ENCODE measurements around the gene C2orf15.
"Not testable (repeated sequence)": the region's sequence is repeated elsewhere in the genome, so short reads cannot be mapped to it uniquely, and the experiment has no call there.

The C2orf15 gene

GRCh38 chr2:99184811-99185210 lies 43.3 kb downstream of the C2orf15 start:
- DNase-seq, result no peak
- H4K8ac ChIP-seq (ENCODE audit: low read depth, low read length), result no peak overlapping the region
- peaks cover 30% of the 10 kb centered on the region for H3K79me2 ChIP-seq (ENCODE audit: control insufficient read depth, insufficient read depth, low read length)
- no peak overlapping the region for H2AK5ac ChIP-seq (ENCODE audit: low read length)
- H3K23ac ChIP-seq (ENCODE audit: low read length), result no peak overlapping the region
- H3K18ac ChIP-seq (ENCODE audit: low read length), result no peak overlapping the region
- WGBS (ENCODE audit: extremely low coverage, insufficient coverage, low lambda C conversion rate), result no CpG with 5 or more reads among the region's 6 CpGs
- no peak overlapping the region for H2BK120ac ChIP-seq (ENCODE audit: low read depth, low read length)
- no peak overlapping the region for H3K4ac ChIP-seq (ENCODE audit: low read depth, low read length)
- no peak overlapping the region for H2BK5ac ChIP-seq (ENCODE audit: low read length)
- no peak overlapping the region for H3K56ac ChIP-seq (ENCODE audit: low read length)
- H3K4me3 ChIP-seq (ENCODE audit: low read length), result no peak overlapping the region
- H3K4me2 ChIP-seq (ENCODE audit: low read length), result no peak overlapping the region
- H3K27ac ChIP-seq (ENCODE audit: low read depth, low read length), result no peak overlapping the region
- H2BK15ac ChIP-seq (replicated peaks; ENCODE audit: low read depth), result no peak overlapping the region
- H3K9ac ChIP-seq (ENCODE audit: low read length), result no peak overlapping the region
- H3K79me1 ChIP-seq (ENCODE audit: low read length), result peaks cover 10% of the 10 kb centered on the region
- H4K5ac ChIP-seq (ENCODE audit: low read length), result no peak overlapping the region
- no peaks in the 10 kb centered on the region for H3K27me3 ChIP-seq (ENCODE audit: insufficient read depth, low read length, poor library complexity)
- no peaks in the 10 kb centered on the region for H3K4me1 ChIP-seq (ENCODE audit: control insufficient read depth, low read depth, low read length)
- peaks cover 3% of the 10 kb centered on the region for H3K36me3 ChIP-seq (ENCODE audit: control insufficient read depth, insufficient read depth, low read length)

GRCh38 chr2:99187011-99187410 lies 45.5 kb downstream of the C2orf15 start:
- Histone ChIP-seq H3K79me2 (ENCODE audit: control insufficient read depth, insufficient read depth, low read length) (peaks cover 25% of the 10 kb centered on the region), H2BK120ac (ENCODE audit: low read depth, low read length) (no peak overlapping the region), H2BK15ac (replicated peaks; ENCODE audit: low read depth) (no peak overlapping the region), H3K18ac (ENCODE audit: low read length) (no peak overlapping the region), H4K5ac (ENCODE audit: low read length) (no peak overlapping the region), H3K27ac (ENCODE audit: low read depth, low read length) (no peak overlapping the region), H2BK5ac (ENCODE audit: low read length) (no peak overlapping the region), H4K8ac (ENCODE audit: low read depth, low read length) (no peak overlapping the region), H3K4me1 (ENCODE audit: control insufficient read depth, low read depth, low read length) (no peaks in the 10 kb centered on the region), H3K27me3 (ENCODE audit: insufficient read depth, low read length, poor library complexity) (no peaks in the 10 kb centered on the region), H2AK5ac (ENCODE audit: low read length) (no peak overlapping the region), H3K79me1 (ENCODE audit: low read length) (peaks cover 10% of the 10 kb centered on the region), H3K36me3 (ENCODE audit: control insufficient read depth, insufficient read depth, low read length) (peaks cover 3% of the 10 kb centered on the region), H3K56ac (ENCODE audit: low read length) (no peak overlapping the region), H3K4ac (ENCODE audit: low read depth, low read length) (no peak overlapping the region), H3K4me2 (ENCODE audit: low read length) (no peak overlapping the region), H3K4me3 (ENCODE audit: low read length) (no peak overlapping the region), H3K23ac (ENCODE audit: low read length) (no peak overlapping the region), H3K9ac (ENCODE audit: low read length) (no peak overlapping the region)
- DNase-seq, result no peak

- no peaks in the 10 kb centered on the region for H3K27me3 ChIP-seq (ENCODE audit: insufficient read depth, low read length, poor library complexity)
- H3K4ac ChIP-seq (ENCODE audit: low read depth, low read length), result no peak overlapping the region
- no peak overlapping the region for H3K27ac ChIP-seq (ENCODE audit: low read depth, low read length)
- no peak overlapping the region for H4K5ac ChIP-seq (ENCODE audit: low read length)
- H3K18ac ChIP-seq (ENCODE audit: low read length), result no peak overlapping the region
- no CpG with 5 or more reads among the region's 3 CpGs for WGBS (ENCODE audit: extremely low coverage, insufficient coverage, low lambda C conversion rate)
- H3K36me3 ChIP-seq (ENCODE audit: control insufficient read depth, insufficient read depth, low read length), result peaks cover 3% of the 10 kb centered on the region
- H3K4me3 ChIP-seq (ENCODE audit: low read length), result no peak overlapping the region
- no peak for DNase-seq
- no peak overlapping the region for H3K4me2 ChIP-seq (ENCODE audit: low read length)
- H2AK5ac ChIP-seq (ENCODE audit: low read length), result no peak overlapping the region
- peaks cover 15% of the 10 kb centered on the region for H3K79me2 ChIP-seq (ENCODE audit: control insufficient read depth, insufficient read depth, low read length)
- H2BK120ac ChIP-seq (ENCODE audit: low read depth, low read length), result no peak overlapping the region
- H2BK5ac ChIP-seq (ENCODE audit: low read length), result no peak overlapping the region
- no peak overlapping the region for H2BK15ac ChIP-seq (replicated peaks; ENCODE audit: low read depth)
- H3K23ac ChIP-seq (ENCODE audit: low read length), result no peak overlapping the region
- H3K56ac ChIP-seq (ENCODE audit: low read length), result no peak overlapping the region
- H4K8ac ChIP-seq (ENCODE audit: low read depth, low read length), result no peak overlapping the region
- no peak overlapping the region for H3K9ac ChIP-seq (ENCODE audit: low read length)
- H3K4me1 ChIP-seq (ENCODE audit: control insufficient read depth, low read depth, low read length), result no peaks in the 10 kb centered on the region
- H3K79me1 ChIP-seq (ENCODE audit: low read length), result peaks cover 8% of the 10 kb centered on the region
Measured at GRCh38 chr2:99188357-99188756, 46.9 kb downstream of the C2orf15 start.

GRCh38 chr2:99190548-99190947 lies 49.0 kb downstream of the C2orf15 start:
- H3K4me3 ChIP-seq (ENCODE audit: low read length), result no peak overlapping the region
- H3K18ac ChIP-seq (ENCODE audit: low read length), result no peak overlapping the region
- H3K27ac ChIP-seq (ENCODE audit: low read depth, low read length), result no peak overlapping the region
- no CpG with 5 or more reads among the region's 1 CpG for WGBS (ENCODE audit: extremely low coverage, insufficient coverage, low lambda C conversion rate)
- H3K4me2 ChIP-seq (ENCODE audit: low read length), result no peak overlapping the region
- H2AK5ac ChIP-seq (ENCODE audit: low read length), result no peak overlapping the region
- H3K79me2 ChIP-seq (ENCODE audit: control insufficient read depth, insufficient read depth, low read length), result peaks cover 4% of the 10 kb centered on the region
- H4K8ac ChIP-seq (ENCODE audit: low read depth, low read length), result no peak overlapping the region
- H2BK120ac ChIP-seq (ENCODE audit: low read depth, low read length), result no peak overlapping the region
- H3K56ac ChIP-seq (ENCODE audit: low read length), result no peak overlapping the region
- H3K79me1 ChIP-seq (ENCODE audit: low read length), result peaks cover 5% of the 10 kb centered on the region
- H3K4ac ChIP-seq (ENCODE audit: low read depth, low read length), result no peak overlapping the region
- H4K5ac ChIP-seq (ENCODE audit: low read length), result no peak overlapping the region
- peaks cover 5% of the 10 kb centered on the region for H3K36me3 ChIP-seq (ENCODE audit: control insufficient read depth, insufficient read depth, low read length)
- no peaks in the 10 kb centered on the region for H3K27me3 ChIP-seq (ENCODE audit: insufficient read depth, low read length, poor library complexity)
- DNase-seq, result peak; percentile 17
- H2BK5ac ChIP-seq (ENCODE audit: low read length), result no peak overlapping the region
- no peaks in the 10 kb centered on the region for H3K4me1 ChIP-seq (ENCODE audit: control insufficient read depth, low read depth, low read length)
- H3K9ac ChIP-seq (ENCODE audit: low read length), result no peak overlapping the region
- H3K23ac ChIP-seq (ENCODE audit: low read length), result no peak overlapping the region
- no peak overlapping the region for H2BK15ac ChIP-seq (replicated peaks; ENCODE audit: low read depth)

DNA sequence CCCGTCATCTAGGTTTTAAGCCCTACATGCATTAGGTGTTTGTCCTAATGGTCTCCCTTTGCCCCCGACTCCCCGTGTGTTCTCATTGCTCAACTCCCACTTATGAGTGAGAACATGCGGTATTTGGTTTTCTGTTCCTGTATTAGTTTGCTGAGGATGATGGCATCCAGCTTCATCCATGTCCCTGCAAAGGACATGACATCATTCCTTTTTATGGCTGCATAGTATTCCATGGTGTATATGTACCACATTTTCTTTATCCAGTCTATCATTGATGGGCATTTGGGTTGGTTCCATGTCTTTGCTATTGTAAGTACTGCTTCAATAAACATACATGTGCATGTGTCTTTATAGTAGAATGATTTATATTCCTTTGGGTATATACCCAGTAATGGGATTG lies 50.9 kb downstream of the C2orf15 start:
- H2BK5ac ChIP-seq (ENCODE audit: low read length); H3K4me2 ChIP-seq (ENCODE audit: low read length); H3K9ac ChIP-seq (ENCODE audit: low read length); H3K79me1 ChIP-seq (ENCODE audit: low read length); H3K18ac ChIP-seq (ENCODE audit: low read length); H3K4me1 ChIP-seq (ENCODE audit: control insufficient read depth, low read depth, low read length); H4K5ac ChIP-seq (ENCODE audit: low read length); H3K79me2 ChIP-seq (ENCODE audit: control insufficient read depth, insufficient read depth, low read length); H2BK120ac ChIP-seq (ENCODE audit: low read depth, low read length); H3K56ac ChIP-seq (ENCODE audit: low read length); H3K36me3 ChIP-seq (ENCODE audit: control insufficient read depth, insufficient read depth, low read length); H3K27me3 ChIP-seq (ENCODE audit: insufficient read depth, low read length, poor library complexity); H3K4me3 ChIP-seq (ENCODE audit: low read length); H2AK5ac ChIP-seq (ENCODE audit: low read length); H4K8ac ChIP-seq (ENCODE audit: low read depth, low read length); H3K27ac ChIP-seq (ENCODE audit: low read depth, low read length); H3K23ac ChIP-seq (ENCODE audit: low read length); H3K4ac ChIP-seq (ENCODE audit: low read depth, low read length); H2BK15ac ChIP-seq (replicated peaks; ENCODE audit: low read depth); DNase-seq: not testable (repeated sequence)
- no CpG with 5 or more reads among the region's 4 CpGs for WGBS (ENCODE audit: extremely low coverage, insufficient coverage, low lambda C conversion rate)

DNA sequence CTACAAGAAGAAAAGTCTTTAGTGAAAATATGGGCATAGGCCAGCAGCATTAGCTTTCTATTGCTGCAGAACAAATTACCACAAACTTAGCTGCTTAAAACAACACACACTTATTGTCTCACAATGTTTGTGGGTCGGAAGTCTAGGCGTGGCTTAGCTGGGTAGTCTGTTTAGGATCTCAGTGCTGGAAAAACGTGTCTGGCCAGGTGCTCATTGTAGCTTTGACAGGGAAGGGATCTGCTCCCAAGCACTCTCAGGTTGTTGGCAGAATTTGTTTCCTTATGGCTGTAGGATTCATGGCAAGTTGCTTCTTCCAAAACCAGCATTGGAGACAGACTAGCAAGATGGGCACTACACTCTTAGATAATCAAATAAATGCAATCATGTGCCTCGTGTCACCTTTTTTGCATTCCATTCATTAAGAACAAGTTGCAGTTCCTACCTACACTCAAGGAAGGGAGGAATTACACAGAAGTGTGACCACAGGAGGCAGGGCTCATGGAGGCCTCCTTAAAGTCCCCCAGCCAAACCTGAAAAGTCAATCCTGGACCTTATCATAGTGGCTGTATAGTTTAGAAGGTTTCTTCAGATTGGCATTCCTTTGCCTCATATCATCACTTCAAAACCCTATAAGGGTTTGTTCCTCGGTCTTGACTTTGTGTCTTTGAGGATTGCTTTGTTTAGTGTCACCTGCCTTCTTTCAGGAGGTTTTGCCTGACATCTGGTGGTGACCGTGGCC lies 56.8 kb downstream of the C2orf15 start:
- Histone ChIP-seq H3K79me1 (ENCODE audit: low read length) (no peaks in the 10 kb centered on the region), H4K5ac (ENCODE audit: low read length) (no peak overlapping the region), H3K4ac (ENCODE audit: low read depth, low read length) (no peak overlapping the region), H3K9ac (ENCODE audit: low read length) (no peak overlapping the region), H3K23ac (ENCODE audit: low read length) (no peak overlapping the region), H3K18ac (ENCODE audit: low read length) (no peak overlapping the region), H3K79me2 (ENCODE audit: control insufficient read depth, insufficient read depth, low read length) (no peaks in the 10 kb centered on the region), H2BK15ac (replicated peaks; ENCODE audit: low read depth) (no peak overlapping the region), H3K56ac (ENCODE audit: low read length) (no peak overlapping the region), H3K27ac (ENCODE audit: low read depth, low read length) (no peak overlapping the region), H3K27me3 (ENCODE audit: insufficient read depth, low read length, poor library complexity) (no peaks in the 10 kb centered on the region), H2BK120ac (ENCODE audit: low read depth, low read length) (no peak overlapping the region), H2AK5ac (ENCODE audit: low read length) (no peak overlapping the region), H2BK5ac (ENCODE audit: low read length) (no peak overlapping the region), H3K36me3 (ENCODE audit: control insufficient read depth, insufficient read depth, low read length) (peaks cover 2% of the 10 kb centered on the region), H4K8ac (ENCODE audit: low read depth, low read length) (no peak overlapping the region), H3K4me1 (ENCODE audit: control insufficient read depth, low read depth, low read length) (no peaks in the 10 kb centered on the region), H3K4me3 (ENCODE audit: low read length) (no peak overlapping the region), H3K4me2 (ENCODE audit: low read length) (no peak overlapping the region)
- no CpG with 5 or more reads among the region's 6 CpGs for WGBS (ENCODE audit: extremely low coverage, insufficient coverage, low lambda C conversion rate)
- peak; percentile 5 for DNase-seq
